ENCODE results near the gene ZC3H13.

The ZC3H13 gene

GRCh38 chr13:45936621-45937020 lies 115.9 kb downstream of the ZC3H13 start:
- DNase-seq (ENCODE audit: low read depth in 2 of 2), result no peak

DNA sequence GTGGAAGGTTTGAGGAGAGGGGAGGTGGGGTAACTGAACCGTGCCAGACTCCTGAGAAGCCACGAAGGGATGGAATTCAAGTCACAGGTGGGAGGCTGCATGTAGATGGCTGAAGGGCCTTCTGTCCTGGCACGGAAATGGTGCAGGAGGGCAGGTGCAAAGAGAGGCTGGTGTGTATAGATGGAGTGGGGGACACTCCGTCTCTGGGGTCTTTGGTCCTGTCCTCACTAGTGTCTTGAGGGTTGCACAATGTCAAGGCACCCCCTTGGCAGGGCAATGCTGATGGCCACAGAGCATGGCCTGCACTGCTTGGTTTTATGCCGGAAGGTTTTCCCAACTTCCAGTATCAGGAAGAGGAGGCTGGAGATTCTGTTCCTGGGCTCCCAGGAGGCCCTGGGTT lies 118.3 kb downstream of the ZC3H13 start:
- DNase-seq (ENCODE audit: low read depth in 2 of 2), result no peak

- no peak for DNase-seq (ENCODE audit: low read depth in 2 of 2)
Measured at GRCh38 chr13:45933203-45933908, 119.2 kb downstream of the ZC3H13 start.

- no peak for DNase-seq (ENCODE audit: low read depth in 2 of 2)
Measured at GRCh38 chr13:45932676-45933075, 119.9 kb downstream of the ZC3H13 start.

- DNase-seq (ENCODE audit: low read depth in 2 of 2), result no peak
Measured at GRCh38 chr13:45932172-45932571, 120.4 kb downstream of the ZC3H13 start.

GRCh38 chr13:45931211-45931610 lies 121.3 kb downstream of the ZC3H13 start:
- no peak for DNase-seq (ENCODE audit: low read depth in 2 of 2)

DNA sequence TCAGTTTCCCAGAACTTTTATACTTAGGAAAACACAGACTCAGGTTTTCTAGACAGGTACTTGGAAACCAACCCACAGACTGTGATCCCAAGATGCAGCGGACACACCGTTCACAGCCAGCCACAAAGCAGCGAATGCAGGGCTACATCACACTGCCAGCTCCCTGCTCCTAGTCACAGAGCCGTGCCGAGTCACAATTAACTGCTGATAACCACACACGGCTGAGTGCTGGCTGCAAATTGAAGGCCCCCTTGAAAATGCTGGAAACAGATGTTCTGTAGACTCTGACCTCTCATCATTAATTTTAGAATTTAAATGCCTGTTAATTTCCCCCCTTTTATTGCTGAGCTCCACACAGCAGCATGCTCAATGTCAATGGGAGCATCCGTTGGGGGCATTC lies 122.4 kb downstream of the ZC3H13 start:
- DNase-seq (ENCODE audit: low read depth in 2 of 2), result no peak

DNA sequence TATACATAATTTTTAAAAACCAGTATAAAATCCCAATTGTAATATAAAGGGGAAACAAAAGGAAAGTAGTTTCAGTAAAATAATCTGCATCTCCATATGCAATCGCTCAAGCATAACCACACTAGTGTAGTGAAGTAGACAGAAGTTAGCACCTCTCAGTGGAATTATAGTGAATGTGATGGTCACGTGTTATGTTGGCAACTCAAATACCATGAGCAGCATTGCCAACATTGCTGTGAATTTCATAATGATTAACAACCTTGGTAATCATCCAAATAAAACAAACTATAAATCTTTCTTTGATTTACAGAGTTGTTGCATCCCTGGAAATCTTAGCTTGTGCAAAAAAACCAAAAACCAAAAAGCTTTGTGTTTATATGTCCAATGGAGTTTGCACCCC lies 123.7 kb downstream of the ZC3H13 start:
- no peak for DNase-seq (ENCODE audit: low read depth in 2 of 2)

DNA sequence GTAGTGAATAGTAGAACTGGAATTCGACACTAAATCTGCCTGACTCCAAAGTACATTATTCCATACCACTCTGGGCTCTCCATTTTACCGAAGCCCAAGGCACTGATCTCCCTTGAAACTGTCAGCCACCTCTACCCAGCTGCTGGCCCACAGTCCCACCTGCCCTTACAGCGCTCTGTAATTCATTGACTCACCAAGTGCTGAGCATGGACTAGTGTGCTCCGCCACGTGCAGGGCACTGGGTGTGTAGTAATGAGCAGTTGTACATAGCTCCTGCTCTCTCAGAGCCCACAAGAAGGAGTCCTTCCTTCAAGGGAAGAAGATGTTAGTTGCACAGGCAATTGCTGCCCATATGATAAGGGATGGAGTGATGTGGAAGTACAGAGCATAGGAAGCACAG lies 124.4 kb downstream of the ZC3H13 start:
- DNase-seq (ENCODE audit: low read depth in 2 of 2), result no peak

GRCh38 chr13:45926741-45927140 lies 125.8 kb downstream of the ZC3H13 start:
- DNase-seq (ENCODE audit: low read depth in 2 of 2), result no peak

DNA sequence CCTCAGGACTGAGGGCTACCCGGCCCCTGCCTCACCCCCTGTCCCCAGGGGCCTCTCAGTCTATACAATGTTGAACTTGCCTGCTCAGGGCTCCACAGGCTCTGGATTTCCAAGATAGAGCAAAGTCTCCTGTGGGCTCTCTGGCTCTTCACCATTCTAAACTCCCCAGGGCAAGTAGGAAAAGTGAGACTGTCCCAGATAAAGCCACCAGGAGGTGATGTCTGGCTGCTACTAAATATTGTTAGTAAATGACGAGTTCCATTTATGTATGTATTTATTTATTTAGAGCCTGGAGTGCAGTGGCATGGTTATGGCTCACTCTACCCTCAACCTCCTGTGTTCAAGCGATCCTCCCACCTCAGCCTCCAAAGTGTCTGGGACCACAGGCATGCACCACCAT lies 127.4 kb downstream of the ZC3H13 start:
- DNase-seq (ENCODE audit: low read depth in 2 of 2), result no peak

- no peak for DNase-seq (ENCODE audit: low read depth in 2 of 2)
Measured at GRCh38 chr13:45921162-45921736, 131.3 kb downstream of the ZC3H13 start.

GRCh38 chr13:45918597-45918996 lies 133.9 kb downstream of the ZC3H13 start:
- DNase-seq (ENCODE audit: low read depth in 2 of 2), result no peak

DNA sequence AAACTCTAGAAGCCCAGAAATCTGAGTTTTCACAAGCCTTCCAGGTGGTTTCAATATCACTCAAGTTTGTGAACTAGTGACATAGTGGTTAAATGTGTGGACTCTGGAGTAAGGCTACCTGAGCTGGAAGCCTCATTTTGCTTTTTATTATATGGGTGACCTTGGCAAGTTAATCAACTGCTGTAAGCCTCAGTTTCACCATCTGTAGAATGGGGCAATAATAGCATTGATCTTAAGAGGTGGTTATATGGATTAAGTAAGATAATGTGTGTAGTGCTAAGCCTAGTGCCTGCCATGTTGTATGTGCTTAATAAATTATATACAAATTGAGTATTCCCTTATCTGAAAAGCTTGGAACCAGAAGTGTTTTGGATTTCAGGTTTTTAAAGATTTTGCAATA lies 135.5 kb downstream of the ZC3H13 start:
- DNase-seq (ENCODE audit: low read depth in 2 of 2), result no peak

- no peak for DNase-seq (ENCODE audit: low read depth in 2 of 2)
Measured at GRCh38 chr13:45915686-45916439, 136.7 kb downstream of the ZC3H13 start.

DNA sequence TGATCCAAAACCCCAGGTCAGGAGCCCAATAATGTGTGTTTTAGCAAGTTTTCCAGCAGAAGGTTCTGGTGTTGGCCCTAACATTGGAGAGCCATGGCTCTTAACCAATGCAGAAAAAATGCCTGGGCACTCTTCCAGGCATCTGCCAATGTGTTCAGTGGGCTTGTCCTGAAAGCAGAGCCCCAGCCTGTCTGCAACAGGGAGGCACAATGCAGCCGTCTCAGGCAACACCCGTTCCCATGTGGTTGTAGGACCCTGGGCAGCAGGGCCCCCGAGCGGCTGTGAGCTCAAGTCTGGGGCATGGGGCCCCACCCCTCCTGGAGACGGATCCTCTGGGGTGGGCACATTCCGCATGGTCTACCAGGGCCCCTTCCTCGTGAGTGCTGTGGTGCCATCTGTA lies 142.9 kb downstream of the ZC3H13 start:
- no peak for DNase-seq (ENCODE audit: low read depth in 2 of 2)

GRCh38 chr13:45909089-45909488 lies 143.5 kb downstream of the ZC3H13 start:
- no peak for DNase-seq (ENCODE audit: low read depth in 2 of 2)

- DNase-seq (ENCODE audit: low read depth in 2 of 2), result no peak
Measured at GRCh38 chr13:45907503-45907902, 145.0 kb downstream of the ZC3H13 start.

Measured in stimulated activated CD4-positive, alpha-beta T cell treated with anti-CD3 and anti-CD28 coated beads, Interleukin-1b, Interleukin-23, amount 100 ng/mL, for 4 hours (primary cell).